Endothelial cell of umbilical vein (primary cell): Measurements from ENCODE around the gene CMSS1. TPM values are rescaled to one million over a fixed set of nuclear protein-coding genes. Genes with fewer than 3 reads are reported as not detected.
A peak's percentile ranks its signal among the peaks of the same experiment; 100 is the strongest.

ENCODE experiments used
- BruUV-seq: library from RNA; stranded (reverse); fragments of 400-500 nt; replicated peaks from 2 replicates; lab custom pipeline; 2021; lab: Mats Ljungman, UMichigan
- CTCF ChIA-PET: fragments of 300-600, 350-600 bp; sonication (Branson Sonifier 250); formaldehyde crosslinking; loops from one replicate; lab custom pipeline; 2021; ENCODE audit warnings: antibody characterized with exemption, inconsistent platforms; lab: Charles Lee
- POLR2A ChIA-PET: fragments of 300-600, 350-600 bp; sonication (Branson Sonifier 250); formaldehyde crosslinking; loops from one replicate; lab custom pipeline; 2021; ENCODE audit warnings: antibody characterized with exemption, inconsistent platforms; lab: Charles Lee
- DNase-seq: peaks from one replicate; pipeline ENCODE4 v3.0.0-alpha.2; 2011; ENCODE audit warnings: low read depth, low spot score
- FAIRE-seq: peaks from 2 replicates; lab custom pipeline; 2011; peaks lifted over from hg19 to GRCh38; lab: Jason Lieb, UNC
- H2AFZ ChIP-seq: 2 replicates; pipeline ENCODE4 v1.6.0; 2012; ENCODE audit warnings: low read depth, low read length, control low read depth, inconsistent platforms
- H3K27ac ChIP-seq: 2 replicates; pipeline ENCODE4 v1.5.1; 2011; ENCODE audit warnings: low read depth, mild to moderate bottlenecking, control low read depth, low read length, moderate library complexity; ENCODE audit not compliant: insufficient read depth
- H3K27me3 ChIP-seq, 2 experiments: 2 replicates each; pipeline versions ENCODE4 v1.6.0 to v1.6.1; 2011; ENCODE audit warnings: low read length in 2 of 2, mixed read lengths in 1 of 2; ENCODE audit not compliant: control insufficient read depth in 2 of 2, insufficient read depth in 2 of 2
- H3K36me3 ChIP-seq, 2 experiments: 2 replicates in 1 of 2; 3 replicates in 1 of 2; pipeline ENCODE4 v1.5.1; 2011; ENCODE audit warnings: low read length in 2 of 2, mild to moderate bottlenecking in 1 of 2, moderate library complexity in 1 of 2; ENCODE audit not compliant: control insufficient read depth in 2 of 2, insufficient read depth in 2 of 2; ENCODE audit errors: extremely low read depth in 1 of 2
- H3K4me1 ChIP-seq: 3 replicates; pipeline ENCODE4 v1.5.1; 2011; ENCODE audit warnings: mild to moderate bottlenecking, low read length; ENCODE audit not compliant: control insufficient read depth, insufficient read depth; ENCODE audit errors: extremely low read depth
- H3K4me2 ChIP-seq: 2 replicates; pipeline ENCODE4 v1.6.1; 2011; ENCODE audit warnings: low read length, control low read depth, mixed read lengths; ENCODE audit not compliant: insufficient read depth
- H3K4me3 ChIP-seq, 3 experiments: fragments of 200-600 bp in 1 of 3; sonication (generic), shearing (Covaris generic) in 1 of 3; replicated peaks in 1 of 3; 2 replicates each; pipeline ENCODE4 v1.5.1; 2011 to 2016; ENCODE audit warnings: control low read depth in 3 of 3, low read length in 3 of 3, mild to moderate bottlenecking in 2 of 3, inconsistent platforms in 1 of 3, low read depth in 1 of 3, moderate library complexity in 1 of 3; ENCODE audit not compliant: insufficient read depth in 1 of 3
- H3K79me2 ChIP-seq: 2 replicates; pipeline ENCODE4 v1.6.0; 2012; ENCODE audit warnings: low read length, inconsistent platforms; ENCODE audit not compliant: control insufficient read depth, insufficient read depth
- H3K9ac ChIP-seq: replicated peaks from 2 replicates; pipeline ENCODE3; 2011; ENCODE audit warnings: low read length, control low read depth; ENCODE audit not compliant: insufficient read depth; ENCODE audit errors: extremely low read depth
- H3K9me1 ChIP-seq: replicated peaks from 3 replicates; pipeline ENCODE4 v1.6.0; 2011; ENCODE audit warnings: mild to moderate bottlenecking, low read length; ENCODE audit not compliant: control insufficient read depth, insufficient read depth; ENCODE audit errors: extremely low read depth
- H3K9me3 ChIP-seq: replicated peaks from 2 replicates; pipeline ENCODE4 v1.5.1; 2012; ENCODE audit warnings: low read length, inconsistent platforms; ENCODE audit not compliant: control insufficient read depth, insufficient read depth
- H4K20me1 ChIP-seq: replicated peaks from 2 replicates; pipeline ENCODE3; 2011; ENCODE audit warnings: mild to moderate bottlenecking, low read length; ENCODE audit not compliant: control insufficient read depth, insufficient read depth; ENCODE audit errors: extremely low read depth
- CTCF ChIP-seq, 2 donors: IDR thresholded peaks; 1 replicate in 1 of 2; 2 replicates in 1 of 2; pipeline ENCODE4 v1.5.1; 2011; ENCODE audit warnings: low read length in 2 of 2, mild to moderate bottlenecking in 2 of 2, moderate library complexity in 2 of 2, control low read depth in 1 of 2, inconsistent platforms in 1 of 2, low read depth in 1 of 2; ENCODE audit not compliant: insufficient read depth in 1 of 2; ENCODE audit errors: extremely low read depth in 1 of 2
- JUN ChIP-seq: IDR thresholded peaks from 2 replicates; pipeline ENCODE4 v1.6.1; 2011; ENCODE audit warnings: borderline replicate concordance, low read depth; ENCODE audit not compliant: insufficient read length, insufficient read depth
- POLR2AphosphoS5 ChIP-seq: IDR thresholded peaks from 2 replicates; pipeline ENCODE4 v1.6.1; 2012; ENCODE audit warnings: low read depth, mild to moderate bottlenecking, control low read depth, low read length, moderate library complexity; ENCODE audit not compliant: insufficient read depth
- dilution Hi-C: fragments of 300-500 bp; cut with MboI; formaldehyde crosslinking; loops from one replicate; pipeline ENCODE4 v1.15.0; 2019; ENCODE audit warnings: low sequenced_read_pairs; ENCODE audit not compliant: extremely low pct_ligation_motif_present
- intact Hi-C: fragments of 100-400 bp; cut with micrococcal nuclease; formaldehyde crosslinking; loops from one replicate; pipeline ENCODE4 v1.10.0; 2022
- polyA plus RNA-seq, 4 experiments: library from polyadenylated mRNA; depleted of rRNA in 3 of 4; stranded (reverse) in 3 of 4; unstranded in 1 of 4; fragments of >200 nt; gene quantifications; 2 replicates each; pipeline versions ENCODE4 v1.2.1 to v1.2.3, GENCODE V29; 2011 to 2012; ENCODE audit warnings: missing spikeins in 1 of 4
- total RNA-seq: library from RNA; stranded (reverse); gene quantifications from 2 replicates; pipeline ENCODE4 v1.2.3, GENCODE V29; 2021

The CMSS1 gene
- total and polyA plus RNA-seq, 2 donors (not counting 3 experiments of a cell fraction or from before 2014, with no cell fraction given): 9.7 to 60.6 TPM

DNA sequence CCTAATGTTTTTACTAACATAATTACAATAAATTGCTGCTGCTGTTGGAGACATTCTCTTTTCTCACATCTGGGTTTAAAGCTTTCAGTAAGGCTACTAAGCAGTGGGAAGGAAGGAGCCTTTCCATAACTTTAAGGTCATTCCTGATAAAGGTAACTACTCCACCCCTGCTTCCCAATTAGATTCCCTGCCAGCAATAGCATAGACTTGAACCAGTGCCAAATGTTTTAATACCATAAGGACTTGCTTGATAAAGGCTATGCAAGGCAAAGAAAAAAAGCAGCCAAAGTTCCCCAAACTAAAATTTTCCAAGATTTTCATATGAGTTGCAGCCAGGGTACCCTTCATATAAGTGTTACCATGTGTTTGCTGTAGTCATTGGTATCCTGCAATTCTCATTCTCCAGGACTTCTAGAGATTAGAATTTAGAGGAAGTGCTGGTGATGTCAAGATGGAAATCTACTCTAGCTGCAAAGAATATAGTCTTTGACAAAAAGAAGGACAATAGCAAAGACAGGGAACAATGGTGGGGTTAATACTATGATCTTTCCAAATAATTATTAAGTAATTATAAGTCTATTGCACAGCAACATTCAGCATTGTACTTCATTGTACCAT, 190.5 kb downstream of the CMSS1 start:
- H3K9me3 ChIP-seq: no peaks in the 10 kb centered on the region
- H4K20me1 ChIP-seq: no peaks in the 10 kb centered on the region
- no peak overlapping the region for H3K4me3 ChIP-seq
- no peak overlapping the region for H3K9ac ChIP-seq
- no peaks in the 10 kb centered on the region for H3K27me3 ChIP-seq
- H3K27ac ChIP-seq: peak overlapping the region; percentile 34
- H3K9me1 ChIP-seq: no peaks in the 10 kb centered on the region
- H3K36me3 ChIP-seq: no peaks in the 10 kb centered on the region
- no peak for FAIRE-seq
- H2AFZ ChIP-seq: no peak overlapping the region
- POLR2A ChIA-PET: no interaction called here
- DNase-seq: peak; percentile 95
- peak overlapping the region; percentile 28 for H3K4me2 ChIP-seq
- intact Hi-C loops: loop anchor here (2.0 to 5.0 kb wide), 2 partner anchors 33 to 244 kb away; no protein-coding TSS in a partner anchor
- CTCF ChIA-PET: interaction anchor here (1.3 to 1.5 kb wide), 2 partner anchors 13 to 18 kb away, joined by 3 to 4 read pairs; no protein-coding TSS in a partner anchor
- H3K79me2 ChIP-seq: no peaks in the 10 kb centered on the region
- H3K4me1 ChIP-seq: peaks cover 65% of the 10 kb centered on the region
- no TSS peak for BruUV-seq
- no peak for TF ChIP-seq POLR2AphosphoS5
- TF ChIP-seq JUN: no peak
- no peak for TF ChIP-seq CTCF (IDR thresholded peaks at IDR 0.05; ENCODE audit: extremely low read depth in 1 of 2, insufficient read depth in 1 of 2, low read depth in 1 of 2, low read length in 2 of 2)
- dilution Hi-C loops: no loop called here
